ENCODE results near the gene POU6F2. TPM values are rescaled to one million over a fixed set of nuclear protein-coding genes. Genes with fewer than 3 reads are reported as not detected.

Gene POU6F2
- total RNA-seq, 1 donor from 2014 or later: not detected

DNA sequence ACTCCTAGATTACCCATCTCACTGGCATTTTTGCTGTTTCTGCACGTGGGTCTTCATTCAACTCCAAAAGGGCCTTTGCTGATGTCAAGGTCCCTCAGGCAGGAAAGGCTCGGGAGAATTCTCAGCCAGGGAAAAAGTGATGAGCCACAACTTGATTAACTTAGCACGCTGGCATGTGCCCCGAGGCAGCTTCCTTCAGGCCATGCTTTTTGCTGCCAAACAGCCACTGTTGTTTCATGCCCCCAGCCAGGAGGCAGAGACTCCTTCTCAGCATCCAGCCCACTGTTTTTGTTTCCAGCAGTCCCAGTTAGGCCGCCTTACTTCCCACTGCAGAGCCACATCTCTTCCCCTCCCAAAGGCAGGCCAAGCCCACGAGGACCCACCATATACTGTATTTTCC, 322.0 kb downstream of the POU6F2 start:
- TF ChIP-seq, protein P1, sequence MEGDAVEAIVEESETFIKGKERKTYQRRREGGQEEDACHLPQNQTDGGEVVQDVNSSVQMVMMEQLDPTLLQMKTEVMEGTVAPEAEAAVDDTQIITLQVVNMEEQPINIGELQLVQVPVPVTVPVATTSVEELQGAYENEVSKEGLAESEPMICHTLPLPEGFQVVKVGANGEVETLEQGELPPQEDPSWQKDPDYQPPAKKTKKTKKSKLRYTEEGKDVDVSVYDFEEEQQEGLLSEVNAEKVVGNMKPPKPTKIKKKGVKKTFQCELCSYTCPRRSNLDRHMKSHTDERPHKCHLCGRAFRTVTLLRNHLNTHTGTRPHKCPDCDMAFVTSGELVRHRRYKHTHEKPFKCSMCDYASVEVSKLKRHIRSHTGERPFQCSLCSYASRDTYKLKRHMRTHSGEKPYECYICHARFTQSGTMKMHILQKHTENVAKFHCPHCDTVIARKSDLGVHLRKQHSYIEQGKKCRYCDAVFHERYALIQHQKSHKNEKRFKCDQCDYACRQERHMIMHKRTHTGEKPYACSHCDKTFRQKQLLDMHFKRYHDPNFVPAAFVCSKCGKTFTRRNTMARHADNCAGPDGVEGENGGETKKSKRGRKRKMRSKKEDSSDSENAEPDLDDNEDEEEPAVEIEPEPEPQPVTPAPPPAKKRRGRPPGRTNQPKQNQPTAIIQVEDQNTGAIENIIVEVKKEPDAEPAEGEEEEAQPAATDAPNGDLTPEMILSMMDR (IDR thresholded peaks at IDR 0.05; ENCODE audit: insufficient read depth, low read length, severe bottlenecking): no peak
- FAIRE-seq (no peak), DNase-seq (ENCODE audit: low read depth) (no peak)
- Histone ChIP-seq H3K4me3 (ENCODE audit: low read depth, low read length) (no peak overlapping the region), H3K36me3 (ENCODE audit: control insufficient read depth, insufficient read depth, low read length) (no peaks in the 10 kb centered on the region), H3K27me3 (ENCODE audit: control insufficient read depth, insufficient read depth, low read length) (no peaks in the 10 kb centered on the region)

DNA sequence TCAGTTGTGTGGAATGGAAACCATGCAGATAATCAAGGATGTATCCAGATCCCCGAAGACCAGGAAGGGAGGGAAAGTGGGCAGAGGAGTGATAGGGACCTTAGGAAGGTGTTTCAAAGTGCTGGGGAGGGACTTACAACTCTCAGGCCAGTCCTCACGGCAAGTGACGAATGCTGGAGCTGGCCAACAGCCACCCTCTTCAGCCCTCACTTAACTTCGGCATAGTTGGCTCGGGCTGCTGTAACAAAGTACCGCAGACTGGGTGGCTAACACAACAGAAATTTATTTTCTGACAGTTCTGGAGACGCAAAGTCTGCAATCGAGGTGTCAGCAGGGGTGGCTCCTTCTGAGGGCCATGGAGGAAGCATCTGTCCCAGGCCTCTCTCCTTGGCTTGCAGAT, 322.6 kb downstream of the POU6F2 start:
- H3K36me3 ChIP-seq (ENCODE audit: control insufficient read depth, insufficient read depth, low read length): no peaks in the 10 kb centered on the region
- DNase-seq (ENCODE audit: low read depth): no peak
- no peak overlapping the region for H3K4me3 ChIP-seq (ENCODE audit: low read depth, low read length)
- H3K27me3 ChIP-seq (ENCODE audit: control insufficient read depth, insufficient read depth, low read length): no peaks in the 10 kb centered on the region
- FAIRE-seq: no peak
- TF ChIP-seq, protein P1 (IDR thresholded peaks at IDR 0.05; ENCODE audit: insufficient read depth, low read length, severe bottlenecking): no peak

DNA sequence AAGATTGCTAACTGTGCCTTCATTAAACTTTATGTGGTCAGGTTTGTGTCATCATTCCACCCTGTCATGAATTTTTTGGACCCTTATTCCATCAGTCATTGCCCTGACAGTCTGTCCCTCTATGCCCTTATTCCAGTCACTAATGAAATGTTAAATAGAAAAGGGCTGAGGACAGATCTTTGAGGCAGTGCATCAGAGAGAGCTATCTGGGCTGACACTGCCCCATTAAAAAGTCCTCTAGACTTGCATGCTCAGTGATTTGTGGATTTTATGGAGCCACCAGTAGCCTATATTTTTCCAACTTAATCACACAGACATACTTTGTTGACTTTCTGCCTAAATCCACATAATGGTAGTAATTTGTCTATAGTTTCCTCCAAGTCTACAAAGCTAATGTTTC, 323.8 kb downstream of the POU6F2 start:
- FAIRE-seq: no peak
- TF ChIP-seq, protein P1 (IDR thresholded peaks at IDR 0.05; ENCODE audit: insufficient read depth, low read length, severe bottlenecking): no peak
- Histone ChIP-seq H3K27me3 (ENCODE audit: control insufficient read depth, insufficient read depth, low read length) (no peaks in the 10 kb centered on the region), H3K4me3 (ENCODE audit: low read depth, low read length) (no peak overlapping the region), H3K36me3 (ENCODE audit: control insufficient read depth, insufficient read depth, low read length) (no peaks in the 10 kb centered on the region)
- DNase-seq (ENCODE audit: low read depth): no peak

DNA sequence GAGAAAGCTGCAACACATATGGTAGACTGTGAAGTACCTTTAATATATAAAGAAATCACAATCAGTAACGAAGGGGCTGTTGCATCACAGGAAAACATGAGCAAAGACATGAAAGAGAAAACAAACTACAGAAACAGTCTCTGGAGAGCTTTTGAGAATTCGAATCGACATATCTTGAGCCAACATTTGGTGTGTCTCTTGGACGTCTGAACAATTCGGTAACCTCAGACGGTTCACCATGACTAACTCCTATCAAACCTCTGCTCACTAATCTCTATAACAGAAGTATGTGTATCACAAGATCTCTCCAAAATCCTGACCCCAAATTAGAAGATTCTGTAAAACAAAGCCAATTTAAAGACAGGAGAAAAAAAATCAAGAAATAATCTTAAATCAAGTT, 326.5 kb downstream of the POU6F2 start:
- Histone ChIP-seq H3K27me3 (ENCODE audit: control insufficient read depth, insufficient read depth, low read length) (no peaks in the 10 kb centered on the region), H3K4me3 (ENCODE audit: low read depth, low read length) (no peak overlapping the region), H3K36me3 (ENCODE audit: control insufficient read depth, insufficient read depth, low read length) (no peaks in the 10 kb centered on the region)
- TF ChIP-seq, protein P1 (IDR thresholded peaks at IDR 0.05; ENCODE audit: insufficient read depth, low read length, severe bottlenecking): no peak
- FAIRE-seq (no peak), DNase-seq (ENCODE audit: low read depth) (no peak)

- Histone ChIP-seq H3K4me3 (ENCODE audit: low read depth, low read length) (no peak overlapping the region), H3K27me3 (ENCODE audit: control insufficient read depth, insufficient read depth, low read length) (no peaks in the 10 kb centered on the region), H3K36me3 (ENCODE audit: control insufficient read depth, insufficient read depth, low read length) (no peaks in the 10 kb centered on the region)
- no peak for DNase-seq (ENCODE audit: low read depth)
- no peak for FAIRE-seq
- TF ChIP-seq, protein P1 (IDR thresholded peaks at IDR 0.05; ENCODE audit: insufficient read depth, low read length, severe bottlenecking): no peak
Measured at GRCh38 chr7:39304668-39305405, 327.1 kb downstream of the POU6F2 start.

Data from bronchial epithelial cell (primary cell).